ENCODE results near the gene CLOCK.

The CLOCK gene

GRCh38 chr4:55378617-55379467, 167.9 kb downstream of the CLOCK start:
- no peak for DNase-seq
